ENCODE measurements around the gene MYORG.
A peak's percentile ranks its signal among the peaks of the same experiment; 100 is the strongest.

Gene MYORG

GRCh38 chr9:34376596-34377403 is at the start of gene MYORG:
TSS of gene MYORG (minus strand) at chr9:34376898. CDS start at chr9:34372943, 3,955 bp downstream.
- H4K20me1 ChIP-seq (ENCODE audit: insufficient read depth, low read length): 0 out of 2 replicates have a peak, but pooled peaks cover 7% of the 10 kb centered on the region
- H3K9me3 ChIP-seq (ENCODE audit: insufficient read depth, low read length, severe bottlenecking): no peaks in the 10 kb centered on the region
- ATAC-seq (ENCODE audit: insufficient read depth, low read depth) (peak; percentile 92), DNase-seq (peak; percentile 97)
- H3K27me3 ChIP-seq (ENCODE audit: insufficient read depth, low read length, poor library complexity): no peaks in the 10 kb centered on the region
- TF ChIP-seq EZH2 (IDR thresholded peaks at IDR 0.05; ENCODE audit: borderline replicate concordance, low read depth, low read length, severe bottlenecking): no peak
- no peak within 1 kb of the TSS for H3K27ac ChIP-seq (ENCODE audit: low read length)
- peak within 1 kb of the TSS; percentile 63 for H2AFZ ChIP-seq (ENCODE audit: low read depth, low read length)
- no peaks in the 10 kb centered on the region for H3K36me3 ChIP-seq (ENCODE audit: insufficient read depth, low read length)
- H3K4me1 ChIP-seq (ENCODE audit: insufficient read depth, low read length): peaks cover 32% of the 10 kb centered on the region
- peak within 1 kb of the TSS; percentile 58 for H3K9ac ChIP-seq (ENCODE audit: low read depth, low read length)
- H3K79me2 ChIP-seq (ENCODE audit: insufficient read depth, low read length): no peaks in the 10 kb centered on the region
- peak within 1 kb of the TSS; percentile 19 to 58; a peak in 3 of 4 replicates for H3K4me3 ChIP-seq (ENCODE audit: low read depth in 1 of 2, low read length in 2 of 2)
- H3K4me2 ChIP-seq (ENCODE audit: insufficient read depth, low read length): peak within 1 kb of the TSS; percentile 76

GRCh38 chr9:34419716-34420504 is 43.2 kb upstream of the MYORG start:
- no peaks in the 10 kb centered on the region for H3K9me3 ChIP-seq (ENCODE audit: insufficient read depth, low read length, severe bottlenecking)
- peaks cover 19% of the 10 kb centered on the region for H4K20me1 ChIP-seq (ENCODE audit: insufficient read depth, low read length)
- H3K79me2 ChIP-seq (ENCODE audit: insufficient read depth, low read length): no peaks in the 10 kb centered on the region
- ATAC-seq (ENCODE audit: insufficient read depth, low read depth) (no peak), DNase-seq (no peak)
- no peaks in the 10 kb centered on the region for H3K27me3 ChIP-seq (ENCODE audit: insufficient read depth, low read length, poor library complexity)
- H3K4me1 ChIP-seq (ENCODE audit: insufficient read depth, low read length): no peaks in the 10 kb centered on the region
- H3K9ac ChIP-seq (ENCODE audit: low read depth, low read length): no peak overlapping the region
- no peaks in the 10 kb centered on the region for H3K36me3 ChIP-seq (ENCODE audit: insufficient read depth, low read length)
- no peak overlapping the region for H2AFZ ChIP-seq (ENCODE audit: low read depth, low read length)
- H3K4me2 ChIP-seq (ENCODE audit: insufficient read depth, low read length): no peak overlapping the region
- H3K27ac ChIP-seq (ENCODE audit: low read length): no peak overlapping the region
- TF ChIP-seq CTCF (IDR thresholded peaks at IDR 0.05; ENCODE audit: borderline replicate concordance, extremely low read depth, low read length, poor library complexity, severe bottlenecking): no peak
- TF ChIP-seq EZH2 (IDR thresholded peaks at IDR 0.05; ENCODE audit: borderline replicate concordance, low read depth, low read length, severe bottlenecking): no peak
- H3K4me3 ChIP-seq (ENCODE audit: low read depth in 1 of 2, low read length in 2 of 2): no peak overlapping the region

- TF ChIP-seq CTCF (IDR thresholded peaks at IDR 0.05; ENCODE audit: borderline replicate concordance, extremely low read depth, low read length, poor library complexity, severe bottlenecking) (no peak), EZH2 (IDR thresholded peaks at IDR 0.05; ENCODE audit: borderline replicate concordance, low read depth, low read length, severe bottlenecking) (no peak)
- no peak for DNase-seq
- no peaks in the 10 kb centered on the region for H3K79me2 ChIP-seq (ENCODE audit: insufficient read depth, low read length)
- no peaks in the 10 kb centered on the region for H3K36me3 ChIP-seq (ENCODE audit: insufficient read depth, low read length)
- no peak for ATAC-seq (ENCODE audit: insufficient read depth, low read depth)
- H3K27ac ChIP-seq (ENCODE audit: low read length): no peak overlapping the region
- no peak overlapping the region for H3K9ac ChIP-seq (ENCODE audit: low read depth, low read length)
- no peak overlapping the region for H3K4me3 ChIP-seq (ENCODE audit: low read depth in 1 of 2, low read length in 2 of 2)
- peaks cover 25% of the 10 kb centered on the region for H4K20me1 ChIP-seq (ENCODE audit: insufficient read depth, low read length)
- no peak overlapping the region for H2AFZ ChIP-seq (ENCODE audit: low read depth, low read length)
- H3K9me3 ChIP-seq (ENCODE audit: insufficient read depth, low read length, severe bottlenecking): no peaks in the 10 kb centered on the region
- H3K27me3 ChIP-seq (ENCODE audit: insufficient read depth, low read length, poor library complexity): no peaks in the 10 kb centered on the region
- no peaks in the 10 kb centered on the region for H3K4me1 ChIP-seq (ENCODE audit: insufficient read depth, low read length)
- H3K4me2 ChIP-seq (ENCODE audit: insufficient read depth, low read length): no peak overlapping the region
These were observed 41.0 kb upstream of the MYORG start for GRCh38 chr9:34417734-34418133.
